Activated CD8-positive, alpha-beta memory T cell treated with anti-CD3 and anti-CD28 coated beads for 36 hours (primary cell): Measurements from ENCODE around the gene CUL2. TPM values are rescaled to one million over a fixed set of nuclear protein-coding genes. Genes with fewer than 3 reads are reported as not detected.

Experiments
- CTCF ChIA-PET: fragments of 350-600 bp; sonication (Branson Sonifier 250); formaldehyde crosslinking; loops from one replicate; lab custom pipeline; 2021; ENCODE audit warnings: antibody characterized with exemption; lab: Charles Lee
- POLR2A ChIA-PET: fragments of 350-600 bp; sonication (Branson Sonifier 250); formaldehyde crosslinking; loops from one replicate; lab custom pipeline; 2021; ENCODE audit warnings: antibody characterized with exemption; lab: Charles Lee
- total RNA-seq, 2 experiments: library from RNA; stranded (reverse); gene quantifications; one replicate each; pipeline ENCODE4 v1.2.3, GENCODE V29; 2021

The CUL2 gene
- total RNA-seq: 10 to 100 TPM; 54.7 to 58.6 TPM

DNA sequence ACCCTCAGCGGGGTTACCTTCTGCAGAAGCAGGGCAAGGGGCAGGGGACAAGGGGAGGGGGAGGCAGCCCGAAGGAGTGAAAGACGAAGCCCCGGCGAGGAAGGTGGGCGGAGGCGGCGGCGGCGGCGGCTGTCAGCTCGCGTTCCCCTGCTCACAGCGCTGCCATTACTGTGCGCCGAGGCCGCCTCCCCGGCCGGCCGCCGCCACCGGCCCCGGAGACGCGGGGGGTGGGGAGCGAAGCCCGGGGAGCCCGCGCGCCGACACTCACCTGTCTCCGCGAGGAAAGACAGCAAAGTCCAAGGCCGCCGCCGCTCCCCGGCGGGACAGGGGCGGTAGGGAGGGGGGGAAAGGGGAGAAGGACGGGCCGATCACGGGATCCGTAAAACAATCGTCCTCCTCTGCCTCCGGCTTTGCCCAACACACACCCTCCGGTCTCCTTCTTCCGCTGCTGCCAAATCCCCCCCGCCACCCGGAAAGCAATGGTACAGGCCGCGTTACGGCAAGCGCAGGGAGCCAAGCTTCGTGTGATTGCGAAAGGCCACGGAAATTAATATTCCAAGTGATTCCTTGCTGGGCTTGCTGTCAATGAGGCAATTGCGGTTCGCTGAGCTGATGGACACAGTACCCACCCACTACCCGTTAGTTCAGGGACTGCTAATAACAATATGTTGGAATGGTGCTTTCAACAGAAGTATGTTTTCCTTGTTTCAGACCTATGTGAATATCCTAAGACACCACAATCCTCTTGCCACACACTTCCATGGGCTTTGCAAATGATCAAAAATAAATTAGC is at the start of gene CUL2:
CUL2 (minus strand) TSS at position 180 of the 793 bp plus-strand sequence. CDS start 19,024 bp downstream, outside the sequence.
- ChIA-PET POLR2A (interaction anchor here (0.7 to 1.9 kb wide), 3 partner anchors 37 to 96 kb away, joined by 3 to 10 read pairs (median 3); partner anchors contain the start of gene CREM), CTCF (interaction anchor here (0.6 to 1.5 kb wide), 2 partner anchors 95 to 224 kb away, joined by 4 to 6 read pairs; no protein-coding TSS in a partner anchor)

DNA sequence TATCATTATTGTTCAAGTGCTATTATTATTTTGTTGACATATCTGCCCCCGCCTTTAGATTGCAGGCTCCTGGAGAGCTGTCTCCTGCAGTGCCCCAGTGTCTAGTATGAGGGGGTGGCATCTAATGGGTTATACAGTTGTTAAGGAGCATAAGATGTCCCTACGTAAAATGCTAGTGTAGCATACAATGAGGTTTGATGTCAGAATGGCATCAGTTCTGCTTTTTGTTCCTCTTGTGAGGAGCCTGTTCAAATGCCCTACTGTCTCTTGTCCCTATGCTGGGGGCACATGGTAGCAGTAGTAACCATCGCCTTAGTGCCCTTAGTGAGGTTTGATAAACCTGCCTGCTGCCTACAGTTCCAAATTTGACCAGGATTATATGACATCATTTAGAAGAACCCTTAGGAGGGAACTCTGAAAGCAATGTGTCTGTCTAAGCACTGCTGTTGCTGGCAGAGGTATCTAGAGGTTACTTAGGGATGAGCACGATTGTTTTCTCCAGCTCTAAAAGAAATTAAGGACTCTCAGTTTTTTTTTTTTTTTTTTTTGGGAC is 46.2 kb upstream of the CUL2 start:
- POLR2A ChIA-PET: no interaction called here
- CTCF ChIA-PET: interaction anchor here (1.0 kb wide), 2 partner anchors 88 to 293 kb away, joined by 3 read pairs; no protein-coding TSS in a partner anchor

DNA sequence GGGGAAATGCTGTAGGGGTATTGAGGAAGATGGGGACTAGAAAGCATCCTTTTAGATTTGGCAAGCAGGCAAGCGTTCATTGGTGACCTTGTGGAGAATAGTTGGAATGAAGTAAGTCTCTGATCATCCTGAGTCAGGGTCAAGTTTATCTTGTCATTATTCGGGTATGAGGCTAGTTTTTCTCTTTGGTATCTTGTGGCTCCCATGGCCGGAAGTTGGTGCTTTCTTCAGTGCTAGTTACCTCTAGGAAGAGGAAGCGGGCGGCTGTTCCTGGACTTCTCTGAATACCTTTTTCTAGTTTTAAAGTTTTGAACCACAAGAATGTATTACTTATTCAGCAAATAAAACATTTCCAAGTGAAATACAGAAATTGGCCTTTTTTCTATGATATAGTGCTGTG is 45.7 kb upstream of the CUL2 start:
- ChIA-PET POLR2A (no interaction called here), CTCF (interaction anchor here (0.7 to 1.0 kb wide), 3 partner anchors 10 to 293 kb away, joined by 3 read pairs; no protein-coding TSS in a partner anchor)

DNA sequence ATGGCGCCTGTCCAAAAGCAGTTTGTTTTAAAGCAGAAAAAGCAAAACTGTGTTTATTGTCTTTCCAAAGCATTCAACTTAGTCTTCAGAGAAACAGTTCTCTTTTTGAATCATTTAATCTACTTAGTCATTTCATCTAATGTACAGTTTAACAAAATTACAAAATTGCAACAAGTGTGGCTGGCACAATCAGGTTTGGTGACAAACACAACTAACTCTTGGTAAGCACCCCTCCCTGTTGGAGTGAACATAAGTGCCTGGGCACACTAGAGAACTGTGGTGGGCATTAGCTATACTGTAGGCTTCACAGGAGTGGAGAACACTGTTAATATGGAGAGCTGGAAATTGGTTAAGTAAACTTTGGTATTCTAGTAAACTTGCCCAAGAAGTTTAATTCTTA is 43.4 kb upstream of the CUL2 start:
- ChIA-PET POLR2A (interaction anchor here (0.9 kb wide), 1 partner anchor 16 kb away, joined by 4 read pairs; no protein-coding TSS in a partner anchor), CTCF (interaction anchor here (1.3 to 1.6 kb wide), 2 partner anchors 62 to 78 kb away, joined by 3 to 5 read pairs; no protein-coding TSS in a partner anchor)

DNA sequence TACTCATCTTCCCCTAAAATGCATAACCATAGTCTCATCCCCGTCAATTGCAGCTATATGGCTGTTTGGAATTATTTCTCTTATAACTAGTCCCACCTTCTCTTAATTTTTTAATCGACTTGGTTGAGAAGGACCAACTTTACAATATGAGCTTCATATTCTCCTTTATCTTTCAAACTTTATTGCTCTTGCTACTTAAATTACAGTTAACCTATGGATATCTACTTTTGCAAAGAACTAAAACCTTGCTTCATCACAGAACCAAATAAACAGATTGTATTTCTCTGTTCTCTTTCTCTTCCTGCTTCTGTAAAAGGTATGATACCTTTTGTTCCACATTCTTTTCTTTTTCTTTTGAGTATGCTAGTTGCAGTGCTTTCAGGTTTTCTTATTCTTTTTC is 42.6 kb upstream of the CUL2 start:
- ChIA-PET CTCF (interaction anchor here (1.4 to 1.6 kb wide), 2 partner anchors 63 to 79 kb away, joined by 3 to 5 read pairs; no protein-coding TSS in a partner anchor), POLR2A (interaction anchor here (1.0 to 1.7 kb wide), 2 partner anchors 17 to 63 kb away, joined by 4 to 8 read pairs; no protein-coding TSS in a partner anchor)

DNA sequence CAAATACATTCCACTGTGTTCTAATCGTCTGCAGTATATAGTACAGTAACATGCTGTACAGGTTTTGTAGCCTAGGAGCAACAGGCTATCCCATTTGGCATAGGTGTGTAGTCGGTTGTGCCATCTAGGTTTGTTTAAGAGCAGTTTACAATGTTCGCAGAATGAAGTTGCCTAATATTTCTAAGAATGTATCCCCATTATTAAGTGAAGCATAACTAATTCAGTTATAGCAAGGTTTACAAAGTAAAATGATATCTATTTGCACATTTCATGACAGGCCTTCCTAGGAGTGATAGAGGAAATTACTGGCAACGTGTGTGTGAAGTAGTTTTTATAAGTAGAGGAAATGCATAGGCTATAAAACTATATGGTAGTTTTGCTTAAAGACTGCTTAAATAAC is 40.5 kb upstream of the CUL2 start:
- ChIA-PET POLR2A (interaction anchor here (1.1 kb wide), 1 partner anchor 40 kb away, joined by 3 read pairs; no protein-coding TSS in a partner anchor), CTCF (no interaction called here)

DNA sequence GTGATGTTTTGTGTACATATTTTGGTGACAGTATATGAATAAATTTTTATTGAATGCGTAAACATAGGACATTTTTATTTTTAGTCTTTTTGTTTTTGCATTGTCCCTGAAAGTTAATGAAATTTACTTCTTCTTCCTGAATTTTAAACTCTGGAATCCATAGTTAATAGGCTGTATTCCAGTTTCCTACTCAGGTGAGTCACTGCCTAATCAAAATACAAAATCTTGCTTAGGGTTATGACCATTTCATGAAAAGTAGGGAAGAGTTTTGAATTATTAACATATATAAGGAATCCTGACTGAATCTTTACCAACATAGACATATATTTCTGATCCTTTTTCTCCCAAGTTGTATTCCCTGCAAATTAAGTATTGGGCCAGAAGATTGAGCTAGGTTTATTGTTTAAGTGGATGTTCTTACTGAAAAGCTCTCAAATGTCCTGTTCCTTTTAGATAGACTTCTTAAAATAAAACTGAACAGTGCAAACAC is 39.1 kb upstream of the CUL2 start:
- POLR2A ChIA-PET: interaction anchor here (0.7 to 0.9 kb wide), 2 partner anchors 20 to 66 kb away, joined by 4 read pairs; no protein-coding TSS in a partner anchor

DNA sequence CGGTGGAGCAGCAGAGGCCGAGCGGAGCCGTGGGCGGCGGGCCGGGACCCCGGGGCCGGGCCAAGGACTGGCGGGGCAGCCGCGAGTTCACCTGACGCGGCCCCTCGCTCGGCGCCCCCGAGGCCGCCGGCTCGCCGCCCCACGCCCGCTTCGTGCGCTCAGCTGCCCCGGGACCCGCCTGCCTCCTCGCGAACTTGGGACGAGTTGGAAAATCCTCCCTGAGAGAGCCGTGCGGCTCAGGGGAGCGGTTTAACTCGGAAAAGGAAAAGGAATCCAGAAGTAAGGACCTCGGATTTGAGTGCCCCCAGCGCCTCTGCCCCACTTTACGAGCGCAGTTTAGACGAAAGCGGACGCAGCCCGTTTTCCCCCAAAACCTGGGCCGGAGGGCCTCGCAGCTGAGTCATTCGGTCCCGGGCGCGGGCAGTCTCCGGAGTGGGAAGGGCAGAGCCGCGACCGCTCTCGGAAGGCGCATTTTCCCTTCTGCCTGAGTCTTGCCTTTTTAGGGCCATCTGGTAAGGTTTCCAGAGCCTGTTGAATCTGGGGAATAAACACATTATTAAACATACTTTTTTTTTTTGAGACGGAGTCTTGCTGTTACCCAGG is 37.2 kb upstream of the CUL2 start:
- POLR2A ChIA-PET: interaction anchor here (2.3 to 3.2 kb wide), 4 partner anchors 22 to 87 kb away, joined by 6 to 105 read pairs (median 16); partner anchors contain the start of gene CUL2
- CTCF ChIA-PET: interaction anchor here (1.2 to 6.4 kb wide), 5 partner anchors 8 to 93 kb away, joined by 3 to 50 read pairs (median 8); no protein-coding TSS in a partner anchor

More for the DNA sequence above, 39.1 kb upstream of the CUL2 start:
- CTCF ChIA-PET: interaction anchor here (1.5 to 4.6 kb wide), 2 partner anchors 20 to 66 kb away, joined by 3 to 50 read pairs; no protein-coding TSS in a partner anchor

DNA sequence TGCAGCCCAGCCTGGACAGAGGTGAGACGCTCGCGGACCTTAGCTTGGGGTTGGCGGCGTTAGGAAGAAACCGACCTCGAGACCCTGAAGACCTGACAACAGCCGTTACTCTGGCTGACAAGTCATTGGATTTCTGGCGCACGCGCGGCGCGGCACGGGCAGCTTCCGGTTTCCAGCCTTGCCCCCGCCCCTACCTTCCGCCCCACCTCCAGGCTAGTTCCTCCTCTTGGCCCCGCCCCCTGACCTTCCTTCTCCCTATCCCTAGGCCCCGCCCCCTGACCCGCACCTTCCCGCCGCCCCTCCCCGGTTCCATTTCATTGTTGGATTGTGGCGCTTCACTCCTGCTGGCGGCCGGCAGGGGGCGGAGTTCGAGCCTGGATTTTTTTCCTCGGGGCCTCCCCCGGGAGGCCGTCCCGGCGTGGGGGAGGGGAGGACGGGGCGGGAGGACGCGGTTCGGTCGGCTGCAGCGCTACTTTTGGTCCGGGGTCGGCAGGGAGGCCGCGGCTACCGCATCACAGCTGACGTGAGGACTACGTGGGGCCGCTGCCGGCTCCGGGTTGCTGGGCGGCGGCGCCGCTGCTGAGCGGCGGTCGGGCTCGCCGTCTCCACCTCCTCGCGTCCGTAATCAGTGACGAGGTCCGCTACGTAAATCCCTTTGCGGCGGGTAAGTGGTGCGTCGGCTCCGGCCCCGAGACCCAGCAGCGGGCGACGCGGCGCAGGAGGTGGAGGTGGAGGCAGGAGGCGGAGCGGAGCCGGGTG is 36.6 kb upstream of the CUL2 start, which contains the start of gene CREM:
CREM (plus strand) TSS at position 317 of the 759 bp plus-strand sequence. CDS start 10,990 bp downstream, outside the sequence.
- POLR2A ChIA-PET: interaction anchor here (0.7 to 3.2 kb wide), 10 partner anchors 8 to 214 kb away, joined by 3 to 105 read pairs (median 4); partner anchors contain the start of gene CUL2
- CTCF ChIA-PET: interaction anchor here (0.5 to 6.4 kb wide), 12 partner anchors 9 to 239 kb away, joined by 3 to 50 read pairs (median 4); no protein-coding TSS in a partner anchor

DNA sequence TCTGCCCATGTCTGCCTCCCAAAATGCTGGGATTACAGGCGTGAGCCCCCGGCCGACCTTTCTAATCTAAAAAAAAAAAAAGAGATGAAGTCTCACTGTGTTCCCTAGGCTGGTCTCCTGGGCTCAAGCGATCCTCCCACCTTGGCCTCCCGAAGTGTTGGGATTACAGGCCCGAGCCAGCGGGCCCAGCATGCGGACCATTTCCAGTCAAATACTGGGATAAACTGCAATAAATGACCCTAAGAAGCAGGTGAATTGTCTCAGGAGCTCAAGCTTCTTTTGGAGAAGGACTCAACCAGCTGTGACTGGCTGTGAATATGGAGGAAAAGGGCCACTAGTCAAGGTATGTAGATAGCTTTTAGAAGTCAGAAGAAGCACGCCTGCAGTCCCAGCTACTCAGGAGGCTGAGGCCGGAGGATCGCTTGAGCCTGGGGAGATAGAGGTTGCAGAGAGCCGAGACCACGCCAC is 36.0 kb upstream of the CUL2 start:
- ChIA-PET CTCF (interaction anchor here (0.5 to 6.4 kb wide), 13 partner anchors 9 to 239 kb away, joined by 3 to 50 read pairs (median 4); no protein-coding TSS in a partner anchor), POLR2A (interaction anchor here (0.7 to 3.2 kb wide), 11 partner anchors 8 to 215 kb away, joined by 3 to 105 read pairs (median 4); partner anchors contain the start of gene CUL2)

DNA sequence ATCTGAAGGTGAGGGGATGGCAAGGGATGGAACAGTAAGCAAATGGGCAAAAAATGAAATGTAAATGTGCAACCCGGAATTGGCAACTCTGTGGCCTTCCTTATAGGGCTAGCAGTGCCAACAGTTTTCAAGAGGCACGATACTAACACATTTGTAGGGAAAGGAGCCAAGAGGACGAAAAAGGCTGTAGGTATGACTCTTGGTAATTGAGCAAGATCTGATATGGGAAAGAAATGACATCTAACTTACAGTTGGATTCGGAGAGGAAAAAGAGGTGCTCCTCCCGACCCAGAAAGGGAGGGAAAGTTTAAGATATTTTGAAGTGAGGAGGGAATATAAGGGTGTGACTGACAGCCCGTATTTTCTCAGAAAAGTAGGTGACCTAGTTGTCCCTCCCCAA is 34.4 kb upstream of the CUL2 start:
- ChIA-PET POLR2A (no interaction called here), CTCF (interaction anchor here (6.4 kb wide), 1 partner anchor 92 kb away, joined by 44 read pairs; no protein-coding TSS in a partner anchor)

DNA sequence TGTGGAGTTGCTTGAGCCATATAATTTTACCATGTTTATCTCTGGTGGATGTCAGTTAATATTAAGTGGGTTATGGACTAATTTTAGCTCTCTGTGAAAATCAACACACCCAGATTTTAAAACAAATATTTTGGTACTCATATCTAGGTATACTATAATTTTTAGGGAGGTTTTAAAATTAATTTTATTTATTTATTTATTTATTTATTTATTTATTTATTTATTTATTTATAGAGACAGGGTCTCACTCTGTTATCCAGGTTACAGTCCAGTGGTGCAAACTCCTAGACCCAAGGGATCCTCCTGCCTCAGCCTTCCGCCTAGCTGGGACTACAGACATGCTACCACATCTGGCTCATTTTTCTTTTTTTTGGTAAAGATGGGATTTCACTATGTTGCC is 29.2 kb upstream of the CUL2 start:
- POLR2A ChIA-PET: no interaction called here
- CTCF ChIA-PET: interaction anchor here (0.8 to 2.4 kb wide), 8 partner anchors 9 to 444 kb away, joined by 3 to 6 read pairs (median 4); no protein-coding TSS in a partner anchor

DNA sequence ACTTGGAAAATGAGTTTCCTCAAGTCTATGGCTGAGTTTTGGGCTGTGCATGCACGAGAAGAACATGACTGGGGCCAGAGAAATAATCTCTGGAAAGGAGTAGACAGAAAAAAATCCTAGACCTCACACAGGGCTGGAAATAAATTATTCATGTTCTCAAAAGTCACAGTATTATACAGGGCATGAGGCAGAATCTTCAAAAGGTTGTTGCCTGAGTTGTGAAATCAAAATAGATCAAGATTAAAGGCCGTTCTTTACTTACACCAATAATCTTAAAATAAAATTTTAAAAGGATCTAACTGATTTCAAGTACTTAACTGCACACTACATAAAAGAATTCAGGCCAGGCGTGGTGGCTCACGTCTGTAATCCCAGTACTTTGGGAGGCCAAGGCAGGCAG is 22.4 kb upstream of the CUL2 start:
- ChIA-PET POLR2A (no interaction called here), CTCF (no interaction called here)

DNA sequence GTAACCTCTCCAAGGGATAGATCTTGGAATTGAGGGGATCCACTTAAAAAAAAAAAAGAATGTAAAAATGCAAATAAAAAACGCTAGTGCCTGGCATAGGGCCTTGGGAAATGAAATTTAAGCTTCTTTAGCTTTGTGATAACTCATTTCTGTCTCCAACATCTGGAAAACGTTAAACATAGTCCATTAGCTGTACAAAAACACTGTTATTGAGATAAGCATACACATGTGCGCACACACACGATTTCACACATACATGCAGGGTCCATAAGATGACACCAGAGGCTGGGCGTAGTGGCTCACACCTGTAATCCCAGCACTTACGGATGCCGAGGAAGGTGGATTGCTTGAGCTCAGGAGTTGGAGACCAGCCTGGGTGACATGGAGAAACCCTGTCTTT is 13.7 kb upstream of the CUL2 start:
- ChIA-PET CTCF (interaction anchor here (0.6 kb wide), 1 partner anchor 93 kb away, joined by 5 read pairs; no protein-coding TSS in a partner anchor), POLR2A (no interaction called here)

DNA sequence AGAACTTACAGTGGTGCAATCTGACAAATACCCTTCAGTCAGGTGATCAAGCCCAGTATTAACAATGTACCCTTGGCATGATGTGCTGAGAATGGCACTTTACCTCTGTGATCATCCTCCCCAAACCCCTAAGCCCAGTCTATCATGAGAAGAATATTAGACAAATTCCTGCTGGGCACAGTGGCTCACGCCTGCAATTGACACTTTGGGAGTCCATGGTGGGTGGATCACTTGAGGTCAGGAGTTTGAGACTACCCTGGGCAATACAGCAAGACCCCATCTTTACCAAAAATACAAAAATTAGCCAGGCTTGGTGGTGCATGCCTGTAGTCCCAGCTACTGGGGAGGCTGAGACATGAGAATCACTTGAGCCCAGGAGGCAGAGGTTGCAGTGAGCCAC is 7.4 kb upstream of the CUL2 start:
- ChIA-PET POLR2A (no interaction called here), CTCF (interaction anchor here (0.7 kb wide), 1 partner anchor 28 kb away, joined by 4 read pairs; no protein-coding TSS in a partner anchor)

DNA sequence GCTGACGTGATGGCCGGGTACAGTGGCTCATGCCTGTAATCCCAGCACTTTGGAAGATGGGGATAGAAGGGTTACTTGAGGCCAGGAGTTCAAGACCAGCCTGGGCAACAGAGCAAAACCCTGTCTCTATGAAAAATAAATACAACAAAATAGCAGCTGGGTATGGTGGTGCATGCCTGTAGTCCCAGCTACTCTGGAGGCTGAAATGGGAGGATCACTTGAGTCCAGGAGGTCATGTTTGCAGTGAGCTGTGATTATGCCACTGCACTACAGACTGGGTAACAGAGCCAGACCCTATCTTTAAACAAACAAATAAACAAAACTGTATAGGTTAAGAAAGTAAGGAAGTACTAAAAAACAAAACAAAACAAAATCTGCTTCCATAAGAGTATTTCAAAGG is 6.2 kb upstream of the CUL2 start:
- CTCF ChIA-PET: interaction anchor here (0.6 to 0.7 kb wide), 2 partner anchors 21 to 486 kb away, joined by 3 read pairs; no protein-coding TSS in a partner anchor

DNA sequence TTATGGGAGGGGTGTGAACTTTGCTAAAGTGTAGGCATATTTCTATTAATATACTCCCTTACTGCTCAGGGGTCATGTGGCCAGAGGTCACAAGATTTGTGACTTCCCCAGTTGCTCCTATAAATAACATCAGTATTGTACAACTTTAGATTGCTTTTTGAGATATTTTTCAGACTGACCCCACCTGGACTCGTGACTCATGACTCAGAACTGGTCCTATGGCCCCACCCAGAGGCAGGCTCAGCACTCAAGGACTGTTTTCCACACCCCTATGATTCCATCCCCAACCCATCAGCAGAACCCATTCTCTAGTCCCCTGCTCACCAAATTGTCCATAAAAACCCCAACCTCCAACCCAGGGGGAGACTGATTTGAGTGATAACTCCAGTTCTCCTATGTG is 2.7 kb upstream of the CUL2 start:
- ChIA-PET CTCF (no interaction called here), POLR2A (no interaction called here)

More for the DNA sequence above, 6.2 kb upstream of the CUL2 start:
- POLR2A ChIA-PET: no interaction called here
